PC-9 (cell line): ENCODE measurements around the gene EHMT1. TPM values are rescaled to one million over a fixed set of nuclear protein-coding genes. Genes with fewer than 3 reads are reported as not detected.

Experiments used
- BruUV-seq: library from RNA; stranded (reverse); fragments of 400-500 nt; replicated peaks from 2 replicates; lab custom pipeline; 2021; lab: Mats Ljungman, UMichigan
- CTCF ChIA-PET: fragments of 300-600 bp; sonication (Branson Sonifier 250); formaldehyde crosslinking; loops from one replicate; lab custom pipeline; 2022; ENCODE audit warnings: antibody characterized with exemption; lab: Charles Lee
- POLR2A ChIA-PET: fragments of 300-600 bp; sonication (Branson Sonifier 250); formaldehyde crosslinking; loops from one replicate; lab custom pipeline; 2022; ENCODE audit warnings: antibody characterized with exemption; ENCODE audit not compliant: unreplicated experiment; lab: Charles Lee
- DNase-seq, 2 experiments: peaks; one replicate each; pipeline versions ENCODE4 v3.0.0 to v3.0.0-alpha.2; 2015 to 2022; ENCODE audit warnings: mixed read lengths in 1 of 2
- H2AFZ ChIP-seq: fragments of 200-600 bp; sonication (generic); 2 replicates; pipeline ENCODE4 v1.8.1; 2017; ENCODE audit warnings: antibody characterized with exemption
- H3F3A ChIP-seq: fragments of 200-600 bp; sonication (generic); 2 replicates; pipeline ENCODE4 v1.8.1; 2017; ENCODE audit warnings: antibody characterized with exemption, mild to moderate bottlenecking, low read depth; ENCODE audit not compliant: insufficient read depth
- H3K27ac ChIP-seq: fragments of 200-600 bp; sonication (generic); 2 replicates; pipeline ENCODE4 v1.6.1; 2016; ENCODE audit warnings: mixed run types
- H3K27me3 ChIP-seq: fragments of 200-600 bp; sonication (generic); 2 replicates; pipeline ENCODE4 v1.6.1; 2016; ENCODE audit warnings: low read depth, mixed run types; ENCODE audit not compliant: insufficient read depth
- H3K36me3 ChIP-seq: fragments of 200-600 bp; sonication (generic); 2 replicates; pipeline ENCODE4 v1.6.1; 2016; ENCODE audit warnings: low read depth, mixed run types
- H3K4me1 ChIP-seq: fragments of 200-600 bp; sonication (generic); replicated peaks from 2 replicates; pipeline ENCODE4 v1.6.1; 2016; ENCODE audit warnings: mixed run types; ENCODE audit not compliant: insufficient read depth
- H3K4me2 ChIP-seq: fragments of 200-600 bp; sonication (generic); 2 replicates; pipeline ENCODE4 v1.6.1; 2017; ENCODE audit warnings: mixed run types
- H3K4me3 ChIP-seq: fragments of 200-600 bp; sonication (generic); 2 replicates; pipeline ENCODE4 v1.6.1; 2016; ENCODE audit warnings: mixed run types
- H3K79me2 ChIP-seq: fragments of 200-600 bp; sonication (generic); 2 replicates; pipeline ENCODE4 v1.6.1; 2017; ENCODE audit warnings: low read depth, mixed run types
- H3K9me2 ChIP-seq: fragments of 200-600 bp; sonication (generic); 2 replicates; pipeline ENCODE4 v1.8.1; 2017; ENCODE audit warnings: mild to moderate bottlenecking; ENCODE audit not compliant: insufficient read depth
- H3K9me3 ChIP-seq: fragments of 200-600 bp; sonication (generic); 2 replicates; pipeline ENCODE4 v1.8.1; 2016; ENCODE audit warnings: low read depth; ENCODE audit not compliant: insufficient read depth
- H4K20me1 ChIP-seq: fragments of 200-600 bp; sonication (generic); 2 replicates; pipeline ENCODE4 v1.8.1; 2017; ENCODE audit not compliant: insufficient read depth
- CTCF ChIP-seq: fragments of 200-600 bp; sonication (generic); conservative IDR thresholded peaks from 2 replicates; pipeline ENCODE4 v1.6.1; 2017; ENCODE audit warnings: mixed run types, antibody characterized with exemption, mild to moderate bottlenecking, moderate library complexity
- EZH2 ChIP-seq: fragments of 200-600 bp; sonication (generic); IDR thresholded peaks from 2 replicates; pipeline ENCODE4 v1.8.0; 2017; ENCODE audit warnings: antibody characterized with exemption, low read depth
- intact Hi-C: fragments of 100-400 bp; cut with micrococcal nuclease; formaldehyde crosslinking; loops from one replicate; pipeline ENCODE4 v1.10.0; 2022; ENCODE audit not compliant: unreplicated experiment
- total RNA-seq: library from RNA; stranded (reverse); gene quantifications from 2 replicates; pipeline ENCODE4 v1.2.3, GENCODE V29; 2021

The EHMT1 gene
- total RNA-seq, 1 experiment from 2014 or later = 116 TPM

GRCh38 chr9:137851516-137852267, 232.9 kb downstream of the EHMT1 start:
- Histone ChIP-seq H3K4me3 (no peak overlapping the region), H4K20me1 (no peaks in the 10 kb centered on the region), H3K27me3 (peaks cover 31% of the 10 kb centered on the region), H3K9me3 (0 out of 2 replicates have a peak, but pooled peaks cover 6% of the 10 kb centered on the region), H3F3A (no peaks in the 10 kb centered on the region), H3K9me2 (no peaks in the 10 kb centered on the region), H3K36me3 (no peaks in the 10 kb centered on the region), H3K79me2 (no peaks in the 10 kb centered on the region), H3K4me1 (no peaks in the 10 kb centered on the region), H3K27ac (no peak overlapping the region), H2AFZ (no peak overlapping the region), H3K4me2 (no peak overlapping the region)
- intact Hi-C loops = no loop called here
- TF ChIP-seq EZH2 = no peak
- no peak for TF ChIP-seq CTCF
- ChIA-PET CTCF (no interaction called here), POLR2A (no interaction called here)
- no TSS peak for BruUV-seq
- no peak for DNase-seq

DNA sequence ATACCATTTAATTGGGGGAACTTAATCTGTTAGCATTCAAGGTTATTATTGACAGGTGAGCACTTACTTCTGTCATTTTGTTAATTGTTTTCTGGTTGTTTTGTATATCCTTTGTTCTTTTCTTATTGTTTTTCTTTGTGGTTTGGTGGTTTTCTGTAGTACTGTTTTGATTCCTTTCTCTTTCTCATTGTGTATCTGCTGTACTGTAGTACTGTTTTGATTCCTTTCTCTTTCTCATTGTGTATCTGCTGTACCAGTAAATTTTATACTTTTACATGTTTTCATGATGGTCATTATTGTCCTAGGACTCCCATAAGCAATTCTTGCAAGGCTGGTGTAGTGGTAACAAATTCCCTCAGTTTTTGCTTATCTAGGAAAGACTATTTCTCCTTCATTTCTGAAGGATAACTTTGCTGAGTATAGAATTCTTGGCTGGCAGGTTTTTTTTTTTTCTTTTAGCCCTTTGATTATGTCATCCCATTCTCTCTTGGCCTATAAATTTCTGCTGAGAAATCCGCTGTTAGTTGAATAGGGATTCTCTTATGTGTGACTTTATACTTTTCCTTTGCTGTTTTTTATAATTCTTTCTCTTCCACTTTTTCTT, 234.7 kb downstream of the EHMT1 start:
- no peaks in the 10 kb centered on the region for H3F3A ChIP-seq
- no peak overlapping the region for H3K27ac ChIP-seq
- no peak overlapping the region for H3K4me3 ChIP-seq
- H3K4me1 ChIP-seq = no peaks in the 10 kb centered on the region
- no peaks in the 10 kb centered on the region for H3K79me2 ChIP-seq
- DNase-seq = no peak
- 0 out of 2 replicates have a peak, but pooled peaks cover 6% of the 10 kb centered on the region for H3K9me3 ChIP-seq
- no peak overlapping the region for H2AFZ ChIP-seq
- peaks cover 29% of the 10 kb centered on the region for H3K27me3 ChIP-seq
- no TSS peak for BruUV-seq
- H3K4me2 ChIP-seq = no peak overlapping the region
- POLR2A ChIA-PET = no interaction called here
- H3K36me3 ChIP-seq = no peaks in the 10 kb centered on the region
- no peak for TF ChIP-seq CTCF
- no peak for TF ChIP-seq EZH2
- H4K20me1 ChIP-seq = no peaks in the 10 kb centered on the region
- intact Hi-C loops = no loop called here
- CTCF ChIA-PET = no interaction called here
- no peaks in the 10 kb centered on the region for H3K9me2 ChIP-seq

DNA sequence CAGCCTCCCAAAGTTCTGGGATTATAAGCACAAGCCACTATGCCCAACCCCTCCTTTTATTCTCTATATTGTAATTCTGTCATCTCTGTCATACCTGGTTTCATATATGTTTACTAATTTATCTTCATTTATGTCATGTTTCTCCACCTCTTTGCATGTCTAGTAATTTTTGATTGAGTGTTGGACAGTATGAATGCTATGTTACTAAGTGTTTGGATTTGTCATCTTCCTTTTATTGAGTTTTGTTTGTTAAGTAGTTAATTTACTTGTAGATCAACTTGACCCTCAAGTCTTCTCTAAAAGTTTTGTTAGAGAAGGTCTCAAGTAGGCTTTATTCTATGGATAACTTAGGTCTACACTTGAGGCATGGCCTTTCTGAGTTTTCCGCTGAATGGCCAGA, 241.6 kb downstream of the EHMT1 start:
- intact Hi-C loops = no loop called here
- ChIA-PET CTCF (no interaction called here), POLR2A (interaction anchor here (0.6 kb wide), 1 partner anchor 38 kb away, joined by 4 read pairs; no protein-coding TSS in a partner anchor)
- Histone ChIP-seq H3F3A (no peaks in the 10 kb centered on the region), H3K4me3 (no peak overlapping the region), H3K4me2 (no peak overlapping the region), H3K27ac (no peak overlapping the region), H3K9me2 (no peaks in the 10 kb centered on the region), H3K36me3 (no peaks in the 10 kb centered on the region), H3K9me3 (0 out of 2 replicates have a peak, but pooled peaks cover 2% of the 10 kb centered on the region), H2AFZ (no peak overlapping the region), H4K20me1 (no peaks in the 10 kb centered on the region), H3K27me3 (peaks cover 45% of the 10 kb centered on the region), H3K4me1 (no peaks in the 10 kb centered on the region), H3K79me2 (no peaks in the 10 kb centered on the region)
- no peak for DNase-seq
- no TSS peak for BruUV-seq
- no peak for TF ChIP-seq EZH2
- no peak for TF ChIP-seq CTCF
